ENCODE data around the gene HOXB9. TPM values are rescaled to one million over a fixed set of nuclear protein-coding genes. Genes with fewer than 3 reads are reported as not detected.
A peak's percentile ranks its signal among the peaks of the same experiment; 100 is the strongest.

The HOXB9 gene
- total RNA-seq, 4 donors from 2014 or later, result not detected

GRCh38 chr17:48586355-48587258, 39.6 kb downstream of the HOXB9 start:
- H3K9me3 ChIP-seq, result no peaks in the 10 kb centered on the region
- ATAC-seq, result no peak
- H3K27ac ChIP-seq, result peak overlapping the region; percentile 41 to 98 (median 94)
- WGBS, 2 donors (ENCODE audit: low coverage in 1 of 2), result 73% methylated on average over 19 to 30 of the region's 34 CpGs
- peak overlapping the region; percentile 50 to 73 for H3K4me3 ChIP-seq
- TF ChIP-seq POLR2A (IDR thresholded peaks at IDR 0.05), result no peak
- TF ChIP-seq EP300 (IDR thresholded peaks at IDR 0.05), result no peak
- TF ChIP-seq POLR2AphosphoS5 (IDR thresholded peaks at IDR 0.05), result no peak
- no peak for TF ChIP-seq CTCF (IDR thresholded peaks at IDR 0.05)
- H3K27me3 ChIP-seq, result peaks cover 13% of the 10 kb centered on the region
- no peaks in the 10 kb centered on the region for H3K36me3 ChIP-seq
- peaks cover 3 to 56% (median 5%) of the 10 kb centered on the region in 3 donors for H3K4me1 ChIP-seq

- no peak for TF ChIP-seq EP300 (IDR thresholded peaks at IDR 0.05)
- no peak for TF ChIP-seq POLR2AphosphoS5 (IDR thresholded peaks at IDR 0.05)
- no peak for TF ChIP-seq POLR2A (IDR thresholded peaks at IDR 0.05)
- no peak for TF ChIP-seq CTCF (IDR thresholded peaks at IDR 0.05)
- H3K4me1 ChIP-seq, result peaks cover 3 to 73% (median 5%) of the 10 kb centered on the region in 3 donors
- no peaks in the 10 kb centered on the region for H3K36me3 ChIP-seq
- no peaks in the 10 kb centered on the region for H3K9me3 ChIP-seq
- ATAC-seq, result no peak
- peak overlapping the region in 1 of 2 donors; percentile 73 for H3K4me3 ChIP-seq
- WGBS, 2 donors (ENCODE audit: low coverage in 1 of 2), result 64 to 71% methylated on average over 2 of the region's 2 CpGs
- peak overlapping the region in 3 of 4 donors; percentile 91 to 98 (median 97) for H3K27ac ChIP-seq
- H3K27me3 ChIP-seq, result no peaks in the 10 kb centered on the region
Observed at GRCh38 chr17:48584223-48584741, 41.9 kb downstream of the HOXB9 start.

GRCh38 chr17:48583708-48584222, 42.4 kb downstream of the HOXB9 start:
- WGBS, 2 donors (ENCODE audit: low coverage in 1 of 2), result 70 to 80% methylated on average over 1 to 3 of the region's 3 CpGs
- no peaks in the 10 kb centered on the region for H3K36me3 ChIP-seq
- H3K4me1 ChIP-seq, result peaks cover 3 to 78% (median 5%) of the 10 kb centered on the region in 3 donors
- TF ChIP-seq POLR2A (IDR thresholded peaks at IDR 0.05) (no peak), EP300 (IDR thresholded peaks at IDR 0.05) (no peak), CTCF (IDR thresholded peaks at IDR 0.05) (no peak), POLR2AphosphoS5 (IDR thresholded peaks at IDR 0.05) (no peak)
- H3K9me3 ChIP-seq, result no peaks in the 10 kb centered on the region
- H3K4me3 ChIP-seq, result no peak overlapping the region
- ATAC-seq, result no peak
- H3K27ac ChIP-seq, result peak overlapping the region; percentile 6 to 98 (median 94)
- no peaks in the 10 kb centered on the region for H3K27me3 ChIP-seq

- Histone ChIP-seq H3K4me1 (peaks cover 3 to 81% (median 5%) of the 10 kb centered on the region in 3 donors), H3K27me3 (no peaks in the 10 kb centered on the region), H3K4me3 (peak overlapping the region; percentile 45 to 81), H3K27ac (peak overlapping the region; percentile 91 to 98 (median 96)), H3K36me3 (no peaks in the 10 kb centered on the region), H3K9me3 (no peaks in the 10 kb centered on the region)
- TF ChIP-seq CTCF (IDR thresholded peaks at IDR 0.05) (no peak), POLR2AphosphoS5 (IDR thresholded peaks at IDR 0.05) (no peak), EP300 (IDR thresholded peaks at IDR 0.05) (no peak), POLR2A (IDR thresholded peaks at IDR 0.05) (no peak)
- ATAC-seq, result no peak
- WGBS, 2 donors (ENCODE audit: low coverage in 1 of 2), result 0 to 25% methylated on average over 2 to 3 of the region's 7 CpGs
Observed at GRCh38 chr17:48582750-48583069, 43.4 kb downstream of the HOXB9 start.
